HepG2 (cell line): ENCODE measurements around the gene RHBDL1. TPM values are rescaled to one million over a fixed set of nuclear protein-coding genes. Genes with fewer than 3 reads are reported as not detected.
A peak's percentile ranks its signal among the peaks of the same experiment; 100 is the strongest.

ENCODE experiments used
- BRCA1 ChIP-seq: sonication (generic); formaldehyde crosslinking; IDR thresholded peaks from 2 replicates; pipeline ENCODE4 v1.4.0; 2020; ENCODE audit warnings: missing genetic modification reagents
- KLF16 ChIP-seq, 2 experiments: sonication (generic) in 1 of 2; formaldehyde crosslinking in 1 of 2; IDR thresholded peaks; 2 replicates each; pipeline versions ENCODE4 v1.6.1 to v1.8.0; 2016 to 2023; ENCODE audit warnings: missing genetic modification reagents in 2 of 2, missing compliant biosample characterization in 1 of 2
- NR2F1 ChIP-seq, 2 experiments: fragments of 450-650 bp in 1 of 2; formaldehyde crosslinking in 1 of 2; IDR thresholded peaks; 2 replicates each; pipeline versions ENCODE4 v1.5.0 to v1.6.1; 2016 to 2020; ENCODE audit warnings: mild to moderate bottlenecking in 1 of 2, missing compliant biosample characterization in 1 of 2, missing genetic modification reagents in 1 of 2, moderate library complexity in 1 of 2
- NR3C1 ChIP-seq: sonication (generic); formaldehyde crosslinking; IDR thresholded peaks from 2 replicates; pipeline ENCODE4 v1.4.0; 2020; ENCODE audit warnings: missing genetic modification reagents
- RFX3 ChIP-seq: IDR thresholded peaks from 2 replicates; pipeline ENCODE4 v1.6.1; 2016; ENCODE audit warnings: missing biosample characterization, missing genetic modification reagents
- SAP130 ChIP-seq: IDR thresholded peaks from 2 replicates; pipeline ENCODE4 v1.6.1; 2016; ENCODE audit warnings: low read depth
- SP4 ChIP-seq: sonication (generic); formaldehyde crosslinking; IDR thresholded peaks from 2 replicates; pipeline ENCODE4 v1.8.1; 2023; ENCODE audit warnings: mild to moderate bottlenecking, missing genetic modification reagents
- SPEN ChIP-seq: sonication (generic); formaldehyde crosslinking; IDR thresholded peaks from 2 replicates; pipeline ENCODE4 v1.5.1; 2020; ENCODE audit warnings: low read depth, mild to moderate bottlenecking, missing genetic modification reagents
- ZFP90 ChIP-seq: sonication (generic); formaldehyde crosslinking; IDR thresholded peaks from 2 replicates; pipeline ENCODE4 v1.8.0; 2022; ENCODE audit warnings: missing genetic modification reagents, mild to moderate bottlenecking, inconsistent platforms, borderline replicate concordance
- polyA plus RNA-seq, 8 experiments: library from polyadenylated mRNA; depleted of rRNA in 3 of 8; stranded (reverse) in 7 of 8; unstranded in 1 of 8; fragments of >200 nt; fragmentation: Illumina TruSeq in 4 of 8; extraction: Trizol in 4 of 8; gene quantifications; 2 replicates each; pipeline versions ENCODE4 v1.2.1 to v1.2.3, GENCODE V29; 2011 to 2016; ENCODE audit warnings: low read depth in 4 of 8, missing spikeins in 1 of 8, mixed read lengths in 1 of 8; ENCODE audit not compliant: insufficient read depth in 1 of 8
- total RNA-seq, 5 experiments: library from RNA; depleted of rRNA; stranded (reverse); fragments of >200 nt; fragmentation: Illumina TruSeq; extraction: Trizol; gene quantifications; 2 replicates each; pipeline ENCODE4 v1.2.3, GENCODE V29; 2016; ENCODE audit warnings: low read depth in 1 of 5
- TF ChIP-seq, protein P1 (sequence below): sonication (generic); formaldehyde crosslinking; IDR thresholded peaks from 2 replicates; pipeline ENCODE4 v1.9.0; 2022; ENCODE audit warnings: missing genetic modification reagents, mild to moderate bottlenecking, borderline replicate concordance
- TF ChIP-seq, protein P2 (sequence below): sonication (generic); formaldehyde crosslinking; IDR thresholded peaks from 2 replicates; pipeline ENCODE4 v1.5.0; 2020; ENCODE audit warnings: mild to moderate bottlenecking, missing genetic modification reagents, moderate library complexity
- TF ChIP-seq, protein P3 (sequence below): sonication (generic); formaldehyde crosslinking; conservative IDR thresholded peaks from 2 replicates; pipeline ENCODE4 v1.8.0; 2022; ENCODE audit warnings: mild to moderate bottlenecking, moderate library complexity, missing genetic modification reagents
- TF ChIP-seq, protein P4 (sequence below), 2 experiments: fragments of 450-650 bp in 1 of 2; sonication (generic) in 1 of 2; formaldehyde crosslinking in 1 of 2; IDR thresholded peaks; 2 replicates each; pipeline versions ENCODE4 v1.6.1 to v1.8.0; 2016 to 2022; ENCODE audit warnings: antibody characterized with exemption in 1 of 2, mild to moderate bottlenecking in 1 of 2, missing genetic modification reagents in 1 of 2
- TF ChIP-seq, protein P5 (sequence below): IDR thresholded peaks from 2 replicates; pipeline ENCODE4 v1.6.1; 2016

RHBDL1 gene
- total and polyA plus RNA-seq, 2 of the 13 experiments (the other 11 are each of a cell fraction or from before 2014, with no cell fraction given), result 1.8 to 3.8 TPM

DNA sequence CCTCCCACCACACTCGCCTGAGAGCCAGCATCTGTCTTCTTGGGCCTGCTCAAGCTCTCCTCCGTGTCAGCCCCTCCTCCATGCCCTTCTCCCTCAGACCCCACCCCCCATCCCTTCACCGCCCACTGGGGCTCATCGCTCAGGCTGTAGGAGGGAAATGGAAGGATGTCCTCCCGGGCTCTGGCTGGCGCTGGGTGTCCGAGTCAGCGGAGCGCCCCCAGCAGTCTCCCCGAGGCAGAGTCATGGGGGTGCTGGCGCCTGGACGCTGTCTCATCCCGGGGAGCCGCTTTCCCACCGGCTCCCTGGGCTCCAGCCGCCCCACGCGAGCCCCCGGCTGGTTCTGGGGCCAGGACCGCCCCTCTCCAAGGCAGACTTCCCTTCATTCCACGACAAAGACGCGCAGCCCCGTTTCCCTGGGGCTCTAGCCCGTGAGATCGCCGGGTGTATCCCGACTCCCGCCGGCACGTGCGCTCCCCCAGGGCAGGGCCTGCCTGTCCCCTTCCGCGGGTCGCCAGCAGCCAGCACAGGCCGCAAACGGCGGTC is 45.0 kb downstream of the RHBDL1 start (continued):
- TF ChIP-seq, protein P1, sequence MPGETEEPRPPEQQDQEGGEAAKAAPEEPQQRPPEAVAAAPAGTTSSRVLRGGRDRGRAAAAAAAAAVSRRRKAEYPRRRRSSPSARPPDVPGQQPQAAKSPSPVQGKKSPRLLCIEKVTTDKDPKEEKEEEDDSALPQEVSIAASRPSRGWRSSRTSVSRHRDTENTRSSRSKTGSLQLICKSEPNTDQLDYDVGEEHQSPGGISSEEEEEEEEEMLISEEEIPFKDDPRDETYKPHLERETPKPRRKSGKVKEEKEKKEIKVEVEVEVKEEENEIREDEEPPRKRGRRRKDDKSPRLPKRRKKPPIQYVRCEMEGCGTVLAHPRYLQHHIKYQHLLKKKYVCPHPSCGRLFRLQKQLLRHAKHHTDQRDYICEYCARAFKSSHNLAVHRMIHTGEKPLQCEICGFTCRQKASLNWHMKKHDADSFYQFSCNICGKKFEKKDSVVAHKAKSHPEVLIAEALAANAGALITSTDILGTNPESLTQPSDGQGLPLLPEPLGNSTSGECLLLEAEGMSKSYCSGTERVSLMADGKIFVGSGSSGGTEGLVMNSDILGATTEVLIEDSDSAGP (CRISPR knock-in tag), result 0 out of 2 replicates have a peak, but pooled peaks have one; percentile 37
- TF ChIP-seq, protein P2, sequence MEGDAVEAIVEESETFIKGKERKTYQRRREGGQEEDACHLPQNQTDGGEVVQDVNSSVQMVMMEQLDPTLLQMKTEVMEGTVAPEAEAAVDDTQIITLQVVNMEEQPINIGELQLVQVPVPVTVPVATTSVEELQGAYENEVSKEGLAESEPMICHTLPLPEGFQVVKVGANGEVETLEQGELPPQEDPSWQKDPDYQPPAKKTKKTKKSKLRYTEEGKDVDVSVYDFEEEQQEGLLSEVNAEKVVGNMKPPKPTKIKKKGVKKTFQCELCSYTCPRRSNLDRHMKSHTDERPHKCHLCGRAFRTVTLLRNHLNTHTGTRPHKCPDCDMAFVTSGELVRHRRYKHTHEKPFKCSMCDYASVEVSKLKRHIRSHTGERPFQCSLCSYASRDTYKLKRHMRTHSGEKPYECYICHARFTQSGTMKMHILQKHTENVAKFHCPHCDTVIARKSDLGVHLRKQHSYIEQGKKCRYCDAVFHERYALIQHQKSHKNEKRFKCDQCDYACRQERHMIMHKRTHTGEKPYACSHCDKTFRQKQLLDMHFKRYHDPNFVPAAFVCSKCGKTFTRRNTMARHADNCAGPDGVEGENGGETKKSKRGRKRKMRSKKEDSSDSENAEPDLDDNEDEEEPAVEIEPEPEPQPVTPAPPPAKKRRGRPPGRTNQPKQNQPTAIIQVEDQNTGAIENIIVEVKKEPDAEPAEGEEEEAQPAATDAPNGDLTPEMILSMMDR (CRISPR knock-in tag), result peak; percentile 46
- TF ChIP-seq SPEN (CRISPR knock-in tag) (no peak), ZFP90 (no peak), BRCA1 (CRISPR knock-in tag) (no peak), SAP130 (CRISPR knock-in tag) (no peak), NR3C1 (CRISPR knock-in tag) (no peak), NR2F1 (CRISPR knock-in tag; IDR thresholded peaks at IDR 0.05) (no peak), RFX3 (CRISPR knock-in tag) (no peak), SP4 (CRISPR knock-in tag) (no peak), KLF16 (CRISPR knock-in tag; IDR thresholded peaks at IDR 0.05) (0 out of 4 replicates have a peak, but pooled peaks of 1 of the 2 experiments have one; percentile 14)
- TF ChIP-seq, protein P3, sequence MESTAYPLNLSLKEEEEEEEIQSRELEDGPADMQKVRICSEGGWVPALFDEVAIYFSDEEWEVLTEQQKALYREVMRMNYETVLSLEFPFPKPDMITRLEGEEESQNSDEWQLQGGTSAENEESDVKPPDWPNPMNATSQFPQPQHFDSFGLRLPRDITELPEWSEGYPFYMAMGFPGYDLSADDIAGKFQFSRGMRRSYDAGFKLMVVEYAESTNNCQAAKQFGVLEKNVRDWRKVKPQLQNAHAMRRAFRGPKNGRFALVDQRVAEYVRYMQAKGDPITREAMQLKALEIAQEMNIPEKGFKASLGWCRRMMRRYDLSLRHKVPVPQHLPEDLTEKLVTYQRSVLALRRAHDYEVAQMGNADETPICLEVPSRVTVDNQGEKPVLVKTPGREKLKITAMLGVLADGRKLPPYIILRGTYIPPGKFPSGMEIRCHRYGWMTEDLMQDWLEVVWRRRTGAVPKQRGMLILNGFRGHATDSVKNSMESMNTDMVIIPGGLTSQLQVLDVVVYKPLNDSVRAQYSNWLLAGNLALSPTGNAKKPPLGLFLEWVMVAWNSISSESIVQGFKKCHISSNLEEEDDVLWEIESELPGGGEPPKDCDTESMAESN (CRISPR knock-in tag), result no peak
- TF ChIP-seq, protein P4, sequence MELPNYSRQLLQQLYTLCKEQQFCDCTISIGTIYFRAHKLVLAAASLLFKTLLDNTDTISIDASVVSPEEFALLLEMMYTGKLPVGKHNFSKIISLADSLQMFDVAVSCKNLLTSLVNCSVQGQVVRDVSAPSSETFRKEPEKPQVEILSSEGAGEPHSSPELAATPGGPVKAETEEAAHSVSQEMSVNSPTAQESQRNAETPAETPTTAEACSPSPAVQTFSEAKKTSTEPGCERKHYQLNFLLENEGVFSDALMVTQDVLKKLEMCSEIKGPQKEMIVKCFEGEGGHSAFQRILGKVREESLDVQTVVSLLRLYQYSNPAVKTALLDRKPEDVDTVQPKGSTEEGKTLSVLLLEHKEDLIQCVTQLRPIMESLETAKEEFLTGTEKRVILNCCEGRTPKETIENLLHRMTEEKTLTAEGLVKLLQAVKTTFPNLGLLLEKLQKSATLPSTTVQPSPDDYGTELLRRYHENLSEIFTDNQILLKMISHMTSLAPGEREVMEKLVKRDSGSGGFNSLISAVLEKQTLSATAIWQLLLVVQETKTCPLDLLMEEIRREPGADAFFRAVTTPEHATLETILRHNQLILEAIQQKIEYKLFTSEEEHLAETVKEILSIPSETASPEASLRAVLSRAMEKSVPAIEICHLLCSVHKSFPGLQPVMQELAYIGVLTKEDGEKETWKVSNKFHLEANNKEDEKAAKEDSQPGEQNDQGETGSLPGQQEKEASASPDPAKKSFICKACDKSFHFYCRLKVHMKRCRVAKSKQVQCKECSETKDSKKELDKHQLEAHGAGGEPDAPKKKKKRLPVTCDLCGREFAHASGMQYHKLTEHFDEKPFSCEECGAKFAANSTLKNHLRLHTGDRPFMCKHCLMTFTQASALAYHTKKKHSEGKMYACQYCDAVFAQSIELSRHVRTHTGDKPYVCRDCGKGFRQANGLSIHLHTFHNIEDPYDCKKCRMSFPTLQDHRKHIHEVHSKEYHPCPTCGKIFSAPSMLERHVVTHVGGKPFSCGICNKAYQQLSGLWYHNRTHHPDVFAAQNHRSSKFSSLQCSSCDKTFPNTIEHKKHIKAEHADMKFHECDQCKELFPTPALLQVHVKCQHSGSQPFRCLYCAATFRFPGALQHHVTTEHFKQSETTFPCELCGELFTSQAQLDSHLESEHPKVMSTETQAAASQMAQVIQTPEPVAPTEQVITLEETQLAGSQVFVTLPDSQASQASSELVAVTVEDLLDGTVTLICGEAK (IDR thresholded peaks at IDR 0.05), result no peak
- TF ChIP-seq, protein P4 (CRISPR knock-in tag; IDR thresholded peaks at IDR 0.05), result no peak
- TF ChIP-seq, protein P5, sequence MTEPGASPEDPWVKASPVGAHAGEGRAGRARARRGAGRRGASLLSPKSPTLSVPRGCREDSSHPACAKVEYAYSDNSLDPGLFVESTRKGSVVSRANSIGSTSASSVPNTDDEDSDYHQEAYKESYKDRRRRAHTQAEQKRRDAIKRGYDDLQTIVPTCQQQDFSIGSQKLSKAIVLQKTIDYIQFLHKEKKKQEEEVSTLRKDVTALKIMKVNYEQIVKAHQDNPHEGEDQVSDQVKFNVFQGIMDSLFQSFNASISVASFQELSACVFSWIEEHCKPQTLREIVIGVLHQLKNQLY, result no peak
